ENCODE data around the gene EPB42. TPM values are rescaled to one million over a fixed set of nuclear protein-coding genes. Genes with fewer than 3 reads are reported as not detected.

EPB42 gene
- not detected in 2 replicates for polyA plus RNA-seq (2012; rRNA removed)
- polyA plus RNA-seq (2012; cell fraction: cytosol; rRNA removed), result not detected in 2 replicates
- polyA plus RNA-seq (2012; cell fraction: nucleus; rRNA removed), result not detected in 2 replicates

DNA sequence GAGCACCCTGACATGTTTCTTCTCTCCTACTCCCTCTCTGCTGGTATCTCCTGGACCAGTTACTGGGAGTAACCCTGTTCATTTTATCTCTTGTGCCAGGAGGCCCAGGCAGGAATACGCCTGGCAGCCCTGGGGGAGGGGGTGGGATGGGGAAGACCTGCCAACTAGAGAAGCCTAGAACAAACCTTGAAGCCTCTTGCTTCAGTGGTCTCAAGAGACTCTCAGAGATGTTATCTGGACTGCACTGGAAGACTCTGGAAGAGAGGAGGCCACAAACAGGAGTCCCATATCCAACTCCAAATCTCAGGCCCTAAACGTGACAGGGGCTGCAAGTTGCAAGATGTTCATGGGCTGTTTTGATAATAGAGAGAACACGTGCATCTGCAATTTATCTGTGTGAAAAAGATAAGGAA is at the start of gene EPB42:
TSS of gene EPB42 (minus strand) at position 28 of the 413 bp plus-strand sequence. CDS start 193 bp downstream, outside the sequence.
- no peak within 1 kb of the TSS for H2AFZ ChIP-seq (ENCODE audit: low read depth)
- no peak within 1 kb of the TSS for H3K4me3 ChIP-seq (ENCODE audit: low read depth in 2 of 2, low read length in 1 of 2)
- H3K4me1 ChIP-seq (ENCODE audit: control insufficient read depth in 1 of 2, insufficient read depth in 2 of 2, low read depth in 1 of 2, low read length in 1 of 2), result peaks cover 0 to 15% of the 10 kb centered on the region in 2 experiments; a peak in 1 of 4 replicates
- H3F3A ChIP-seq (replicated peaks; ENCODE audit: insufficient read depth), result no peaks in the 10 kb centered on the region
- no peaks in the 10 kb centered on the region for H3K9me3 ChIP-seq
- H3K9me2 ChIP-seq, result no peaks in the 10 kb centered on the region
- H3K36me3 ChIP-seq (replicated peaks in 1 of 2; ENCODE audit: control insufficient read depth in 1 of 2, insufficient read depth in 2 of 2, low read length in 1 of 2), result no peaks in the 10 kb centered on the region
- CTCF ChIA-PET, result interaction anchor here (1.0 to 1.9 kb wide), 2 partner anchors 17 to 64 kb away, joined by 4 to 7 read pairs; no protein-coding TSS in a partner anchor
- 57% methylated on average over 3 of the region's 3 CpGs for WGBS (ENCODE audit: low lambda C conversion rate)
- peaks cover 6% of the 10 kb centered on the region; the same call in 1 of the 2 replicates for H3K27me3 ChIP-seq (ENCODE audit: insufficient read depth)
- no peaks in the 10 kb centered on the region for H4K20me1 ChIP-seq (ENCODE audit: insufficient read depth)
- H3K9ac ChIP-seq, result no peak within 1 kb of the TSS
- no peak for DNase-seq
- H3K27ac ChIP-seq (ENCODE audit: low read depth in 2 of 2, low read length in 1 of 2), result no peak within 1 kb of the TSS
- TF ChIP-seq RAD21 (IDR thresholded peaks at IDR 0.05; ENCODE audit: low read length), result no peak
- TF ChIP-seq JUND (IDR thresholded peaks at IDR 0.05), result no peak
- no peak for TF ChIP-seq YY1 (IDR thresholded peaks at IDR 0.05; ENCODE audit: low read depth)
- TF ChIP-seq CHD2 (IDR thresholded peaks at IDR 0.05; ENCODE audit: low read length, partially characterized antibody), result no peak
- TF ChIP-seq RXRA (IDR thresholded peaks at IDR 0.05; ENCODE audit: borderline replicate concordance, low read depth), result no peak
- TF ChIP-seq RCOR1 (IDR thresholded peaks at IDR 0.05; ENCODE audit: low read length), result no peak
- TF ChIP-seq, protein P1, sequence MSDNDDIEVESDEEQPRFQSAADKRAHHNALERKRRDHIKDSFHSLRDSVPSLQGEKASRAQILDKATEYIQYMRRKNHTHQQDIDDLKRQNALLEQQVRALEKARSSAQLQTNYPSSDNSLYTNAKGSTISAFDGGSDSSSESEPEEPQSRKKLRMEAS (IDR thresholded peaks at IDR 0.05; ENCODE audit: low read depth), result no peak
- TF ChIP-seq TCF12 (IDR thresholded peaks at IDR 0.05), result no peak
- no peak for TF ChIP-seq MXI1 (IDR thresholded peaks at IDR 0.05; ENCODE audit: low read depth, low read length)
- POLR2A ChIA-PET, result no interaction called here
- no peaks in the 10 kb centered on the region for H3K79me2 ChIP-seq (ENCODE audit: insufficient read depth)
- H3K4me2 ChIP-seq, result no peak within 1 kb of the TSS

GRCh38 chr15:43270113-43270665 is 49.4 kb upstream of the EPB42 start:
- H3K27me3 ChIP-seq (ENCODE audit: insufficient read depth), result peaks cover 25% of the 10 kb centered on the region; the same call in 1 of the 2 replicates
- no peak overlapping the region for H3K4me2 ChIP-seq
- no peaks in the 10 kb centered on the region for H3F3A ChIP-seq (replicated peaks; ENCODE audit: insufficient read depth)
- no peaks in the 10 kb centered on the region for H3K9me3 ChIP-seq
- H3K4me1 ChIP-seq (ENCODE audit: control insufficient read depth in 1 of 2, insufficient read depth in 2 of 2, low read depth in 1 of 2, low read length in 1 of 2), result no peaks in the 10 kb centered on the region
- no peak overlapping the region for H2AFZ ChIP-seq (ENCODE audit: low read depth)
- H3K9me2 ChIP-seq, result no peaks in the 10 kb centered on the region
- H4K20me1 ChIP-seq (ENCODE audit: insufficient read depth), result no peaks in the 10 kb centered on the region
- ChIA-PET CTCF (interaction anchor here (0.7 to 2.9 kb wide), 5 partner anchors 8 to 85 kb away, joined by 3 to 31 read pairs (median 13); no protein-coding TSS in a partner anchor), POLR2A (no interaction called here)
- H3K79me2 ChIP-seq (ENCODE audit: insufficient read depth), result no peaks in the 10 kb centered on the region
- TF ChIP-seq SMC3 (IDR thresholded peaks at IDR 0.05; ENCODE audit: low read depth, low read length), result no peak
- TF ChIP-seq EP300 (IDR thresholded peaks at IDR 0.05; ENCODE audit: borderline replicate concordance in 1 of 2, low read depth in 1 of 2, low read length in 1 of 2), result no peak
- no peak for TF ChIP-seq TEAD4 (IDR thresholded peaks at IDR 0.05; ENCODE audit: borderline replicate concordance, insufficient read depth)
- no peak for TF ChIP-seq MXI1 (IDR thresholded peaks at IDR 0.05; ENCODE audit: low read depth, low read length)
- no peak for TF ChIP-seq MEF2A (IDR thresholded peaks at IDR 0.05; ENCODE audit: borderline replicate concordance, low read depth)
- no peak for TF ChIP-seq POLR2AphosphoS5 (IDR thresholded peaks at IDR 0.05; ENCODE audit: low read depth, low read length)
- TF ChIP-seq RXRA (IDR thresholded peaks at IDR 0.05; ENCODE audit: borderline replicate concordance, low read depth), result no peak
- no peak for TF ChIP-seq ZBTB33 (IDR thresholded peaks at IDR 0.05; ENCODE audit: borderline replicate concordance, low read depth)
- TF ChIP-seq, protein P2, sequence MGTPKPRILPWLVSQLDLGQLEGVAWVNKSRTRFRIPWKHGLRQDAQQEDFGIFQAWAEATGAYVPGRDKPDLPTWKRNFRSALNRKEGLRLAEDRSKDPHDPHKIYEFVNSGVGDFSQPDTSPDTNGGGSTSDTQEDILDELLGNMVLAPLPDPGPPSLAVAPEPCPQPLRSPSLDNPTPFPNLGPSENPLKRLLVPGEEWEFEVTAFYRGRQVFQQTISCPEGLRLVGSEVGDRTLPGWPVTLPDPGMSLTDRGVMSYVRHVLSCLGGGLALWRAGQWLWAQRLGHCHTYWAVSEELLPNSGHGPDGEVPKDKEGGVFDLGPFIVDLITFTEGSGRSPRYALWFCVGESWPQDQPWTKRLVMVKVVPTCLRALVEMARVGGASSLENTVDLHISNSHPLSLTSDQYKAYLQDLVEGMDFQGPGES (IDR thresholded peaks at IDR 0.05; ENCODE audit: low read depth, low read length), result no peak
- TF ChIP-seq TAF1 (IDR thresholded peaks at IDR 0.05; ENCODE audit: borderline replicate concordance, low read depth, low read length), result no peak
- no peak for TF ChIP-seq RAD21 (IDR thresholded peaks at IDR 0.05; ENCODE audit: low read length)
- TF ChIP-seq, protein P1 (IDR thresholded peaks at IDR 0.05; ENCODE audit: low read depth), result no peak
- no peak for TF ChIP-seq ELF1 (IDR thresholded peaks at IDR 0.05)
- H3K27ac ChIP-seq (ENCODE audit: low read depth in 2 of 2, low read length in 1 of 2), result no peak overlapping the region
- no peak overlapping the region for H3K4me3 ChIP-seq (ENCODE audit: low read depth in 2 of 2, low read length in 1 of 2)
- no peak for DNase-seq
- no peak overlapping the region for H3K9ac ChIP-seq
- no peaks in the 10 kb centered on the region for H3K36me3 ChIP-seq (replicated peaks in 1 of 2; ENCODE audit: control insufficient read depth in 1 of 2, insufficient read depth in 2 of 2, low read length in 1 of 2)
- 77% methylated on average over 5 of the region's 5 CpGs for WGBS (ENCODE audit: low lambda C conversion rate)
